HG03354 (cell line): ENCODE measurements around the gene BRD9.
A peak's percentile ranks its signal among the peaks of the same experiment; 100 is the strongest.
"Not testable (repeated sequence)": the region's sequence is repeated elsewhere in the genome, so short reads cannot be mapped to it uniquely, and the experiment has no call there.

Experiments used
- ATAC-seq: cut with Tn5 transposase; IDR thresholded peaks from one replicate; pipeline ENCODE4 v1.9.1; 2021; ENCODE audit warnings: mild to moderate bottlenecking; ENCODE audit not compliant: unreplicated experiment, poor library complexity, severe bottlenecking

Gene BRD9

DNA sequence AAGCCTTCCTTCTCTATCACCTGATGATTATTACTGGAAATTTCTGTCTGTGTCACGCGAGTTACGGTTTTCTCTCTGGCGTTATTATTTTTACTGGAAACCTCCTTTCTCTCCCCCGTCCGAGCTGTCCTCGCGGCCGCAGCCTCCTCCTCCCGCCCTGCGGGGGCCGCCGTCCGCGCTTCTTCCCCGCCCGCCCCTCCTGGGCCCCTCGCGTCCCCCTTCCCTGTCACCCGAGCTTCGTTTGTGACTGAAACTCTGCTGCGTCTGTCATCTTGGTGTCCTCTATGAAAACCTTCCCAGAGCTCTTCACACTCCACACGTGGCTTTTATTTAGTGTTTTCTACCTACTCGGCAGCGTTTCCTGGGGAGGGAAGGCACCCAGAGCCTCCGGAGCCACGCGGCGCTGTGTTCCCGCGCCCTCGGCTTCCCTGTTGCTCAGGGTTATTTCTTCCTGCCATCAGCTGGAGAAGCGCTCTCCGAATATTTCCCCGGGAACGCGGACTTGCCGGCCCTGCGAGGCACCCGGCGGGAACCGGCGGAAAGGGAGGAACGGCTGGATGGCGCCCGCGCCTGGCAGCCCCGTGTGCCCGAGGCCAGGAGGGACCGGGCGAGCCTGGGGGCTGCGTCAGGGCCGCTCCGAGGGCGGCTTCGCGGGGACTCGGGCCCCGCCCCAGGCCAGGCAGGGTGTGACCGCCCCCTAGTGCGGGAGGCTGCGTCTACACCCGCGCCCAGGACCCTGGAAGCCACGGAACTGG lies 34.0 kb upstream of the BRD9 start:
- ATAC-seq: no peak

DNA sequence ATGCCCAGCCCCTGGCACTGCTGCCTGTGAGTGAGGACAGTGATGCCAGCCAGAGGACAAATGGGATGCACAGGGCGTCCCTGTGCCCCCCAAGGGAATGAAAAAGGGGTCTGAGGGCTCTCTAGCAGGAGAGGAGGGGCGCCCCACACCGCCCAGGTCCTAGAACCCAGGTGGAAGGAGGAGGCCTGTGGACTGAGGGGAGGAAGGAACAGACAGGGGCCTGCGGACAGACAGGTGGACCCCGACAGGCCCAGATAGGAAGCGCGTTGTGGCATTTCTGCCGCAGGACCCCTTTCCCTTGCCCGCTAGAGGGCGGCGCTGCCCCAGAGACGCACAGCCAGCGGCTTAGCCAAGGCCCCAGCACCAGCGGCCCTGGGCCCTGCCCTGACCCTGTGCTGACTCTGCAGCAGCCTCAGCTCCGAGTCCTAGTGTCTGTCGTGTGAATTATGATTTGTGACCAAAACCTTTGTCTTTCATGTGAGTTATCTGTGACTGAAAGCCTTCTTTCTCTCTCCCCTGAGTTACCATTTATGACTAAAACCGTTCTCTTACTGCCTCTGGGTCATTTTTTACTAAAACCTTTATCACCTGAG lies 30.8 kb upstream of the BRD9 start:
- peak; percentile 88 for ATAC-seq

- ATAC-seq: no peak
Observed at GRCh38 chr5:922436-923280, 30.1 kb upstream of the BRD9 start.

DNA sequence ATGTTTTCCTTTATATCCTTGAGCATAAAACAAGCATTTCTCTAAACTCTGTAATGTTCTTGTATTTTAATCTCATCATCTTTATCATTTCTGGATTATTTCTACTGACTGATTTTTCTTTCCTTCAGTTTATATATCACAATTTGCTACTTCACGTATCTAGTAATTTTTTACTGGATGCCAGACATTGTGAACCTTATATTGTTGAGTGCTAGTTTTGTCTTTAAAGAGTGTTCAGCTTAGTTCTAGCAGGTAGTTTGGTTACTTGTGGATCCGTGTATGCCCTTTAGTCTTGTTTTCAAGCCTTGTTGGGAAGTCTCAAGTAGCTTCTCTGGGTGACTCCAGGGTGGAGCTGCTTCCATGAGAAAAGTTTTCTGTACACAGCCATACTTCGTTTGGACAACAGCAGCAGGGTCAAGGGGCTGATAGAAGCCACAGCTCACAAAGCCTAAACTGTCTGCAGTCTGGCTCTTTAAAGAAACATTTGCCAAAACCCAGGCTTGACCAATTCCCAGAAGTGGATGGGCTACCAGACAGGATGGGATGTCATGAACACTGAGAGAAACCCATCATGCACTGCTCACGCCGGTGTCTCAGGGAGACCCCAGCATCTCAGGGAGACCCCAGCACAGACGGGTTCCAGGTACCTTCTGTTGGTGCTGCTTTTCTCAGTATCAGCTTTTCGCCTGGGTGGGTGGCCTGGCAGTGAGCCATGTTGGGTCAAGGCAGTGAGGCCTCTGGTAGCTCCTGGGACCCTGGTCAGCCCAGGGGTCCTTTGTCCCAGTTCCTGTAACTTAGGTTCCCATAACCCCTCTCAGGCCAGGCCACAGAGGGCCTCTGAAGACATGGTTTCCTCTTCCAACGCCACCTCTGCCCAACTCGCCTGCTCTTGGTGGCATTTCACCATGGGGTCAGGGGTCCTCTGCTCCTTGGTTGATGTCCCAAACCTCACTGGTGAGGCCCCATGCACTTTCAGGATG lies 29.1 kb upstream of the BRD9 start:
- ATAC-seq: no peak

- no peak for ATAC-seq
Observed at GRCh38 chr5:920321-920720, 27.7 kb upstream of the BRD9 start.

GRCh38 chr5:919356-920000 lies 26.9 kb upstream of the BRD9 start:
- no peak for ATAC-seq

- not testable (repeated sequence) for ATAC-seq
Observed at GRCh38 chr5:918717-919116, 26.1 kb upstream of the BRD9 start.

- no peak for ATAC-seq
Observed at GRCh38 chr5:916441-917293, 24.1 kb upstream of the BRD9 start.

GRCh38 chr5:915946-916345 lies 23.3 kb upstream of the BRD9 start:
- ATAC-seq: no peak

DNA sequence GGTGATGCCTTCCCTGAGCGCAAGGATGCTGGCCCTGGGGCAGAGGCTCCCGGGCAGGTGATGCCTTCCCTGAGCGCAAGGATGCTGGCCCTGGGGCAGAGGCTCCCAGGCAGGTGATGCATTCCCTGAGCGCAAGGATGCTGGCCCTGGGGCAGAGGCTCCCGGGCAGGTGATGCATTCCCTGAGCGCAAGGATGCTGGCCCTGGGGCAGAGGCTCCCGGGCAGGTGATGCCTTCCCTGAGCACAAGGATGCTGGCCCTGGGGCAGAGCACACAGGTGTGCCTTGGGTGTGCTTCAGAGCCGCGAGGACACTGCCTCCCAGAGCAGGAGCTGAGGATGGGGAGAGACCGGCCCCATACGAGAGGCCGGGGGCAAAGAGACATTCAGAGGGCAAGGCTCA lies 22.7 kb upstream of the BRD9 start:
- not testable (repeated sequence) for ATAC-seq

GRCh38 chr5:914612-915011 lies 22.0 kb upstream of the BRD9 start:
- no peak for ATAC-seq

DNA sequence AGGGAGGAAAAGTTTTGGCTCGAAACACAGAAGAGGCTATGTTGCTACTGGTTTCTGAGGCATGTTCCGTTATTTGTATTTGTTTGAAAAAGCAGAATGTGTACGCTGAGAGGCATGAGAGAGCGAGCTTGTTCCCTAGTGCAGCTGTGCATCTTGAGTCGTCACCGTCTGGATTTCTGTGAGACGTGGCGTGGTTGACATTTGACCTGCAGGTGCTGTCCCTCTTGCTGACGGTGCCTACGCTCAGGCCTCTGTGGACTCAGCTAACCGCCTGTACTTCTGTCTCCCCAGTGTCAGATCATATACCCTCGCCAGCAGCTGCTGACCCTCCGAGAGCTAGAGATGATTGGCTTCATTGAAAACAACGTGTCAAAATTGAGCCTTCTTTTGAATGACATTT lies 21.6 kb upstream of the BRD9 start:
- no peak for ATAC-seq

GRCh38 chr5:912280-913091 lies 19.9 kb upstream of the BRD9 start:
- no peak for ATAC-seq

- ATAC-seq: no peak
Observed at GRCh38 chr5:911601-912000, 19.0 kb upstream of the BRD9 start.

GRCh38 chr5:910769-911160 lies 18.2 kb upstream of the BRD9 start:
- no peak for ATAC-seq

GRCh38 chr5:909994-910768 lies 17.6 kb upstream of the BRD9 start:
- ATAC-seq: no peak

DNA sequence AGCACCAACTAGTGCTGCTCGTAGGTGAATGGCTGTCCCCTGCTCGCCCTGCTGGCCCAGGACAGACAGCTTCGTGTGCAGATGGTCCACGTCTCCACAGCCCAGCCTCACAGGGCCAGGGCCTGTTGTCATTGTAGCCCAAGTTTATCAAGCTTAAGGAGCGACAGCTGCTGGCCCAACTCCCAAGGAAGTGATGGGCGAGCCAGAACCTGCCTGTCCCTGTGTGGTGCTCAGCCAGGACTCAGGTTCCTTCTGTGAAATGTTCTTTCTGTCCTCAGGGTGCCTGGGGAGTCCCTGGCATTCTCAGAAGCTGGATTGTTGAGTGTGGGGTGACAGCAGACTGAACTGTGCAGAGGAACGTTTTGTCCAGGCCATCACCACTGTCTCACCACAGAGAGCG lies 16.5 kb upstream of the BRD9 start:
- no peak for ATAC-seq
